NCI-H82 (cell line): ENCODE measurements around the gene IGSF11.
A peak's percentile ranks its signal among the peaks of the same experiment; 100 is the strongest.
"Not testable (repeated sequence)": the region's sequence is repeated elsewhere in the genome, so short reads cannot be mapped to it uniquely, and the experiment has no call there.

Source experiments
- DNase-seq: peaks from one replicate; lab custom pipeline; 2025; lab: John Stamatoyannopoulos, UW

IGSF11 gene

DNA sequence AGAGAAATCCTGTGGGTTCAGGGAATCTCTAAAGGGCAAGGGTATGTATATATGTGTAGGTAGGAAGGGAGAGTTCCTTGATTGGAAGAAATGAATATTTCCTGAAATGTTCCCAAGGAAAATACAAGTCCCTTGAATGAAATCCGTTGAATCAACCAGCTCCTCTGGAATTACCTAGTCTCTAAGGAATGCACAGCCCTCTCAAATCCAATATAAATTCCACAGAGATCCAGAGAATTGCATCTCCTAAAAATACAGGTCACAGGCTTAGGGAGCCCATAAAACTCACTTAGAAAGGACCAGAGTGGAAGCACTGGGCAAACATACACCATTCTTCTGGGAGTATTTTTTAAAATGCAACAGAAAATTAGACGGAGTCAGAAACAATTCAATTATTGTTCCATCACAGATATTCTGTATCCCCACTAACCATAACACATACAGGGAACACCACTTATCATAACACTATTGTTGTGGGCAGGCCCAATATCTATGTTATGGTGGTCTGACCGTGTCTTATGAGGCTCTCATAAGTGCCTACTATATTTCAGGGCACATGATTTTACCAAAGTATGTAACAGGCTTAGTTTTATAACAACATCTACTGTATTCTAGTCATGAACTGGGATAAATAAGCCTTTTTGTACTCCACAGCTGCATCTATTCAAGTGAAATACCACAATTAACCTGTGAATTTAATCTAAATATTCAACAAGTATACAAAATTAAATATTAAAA lies 43.7 kb downstream of the IGSF11 start:
- DNase-seq, result peak; percentile 63

DNA sequence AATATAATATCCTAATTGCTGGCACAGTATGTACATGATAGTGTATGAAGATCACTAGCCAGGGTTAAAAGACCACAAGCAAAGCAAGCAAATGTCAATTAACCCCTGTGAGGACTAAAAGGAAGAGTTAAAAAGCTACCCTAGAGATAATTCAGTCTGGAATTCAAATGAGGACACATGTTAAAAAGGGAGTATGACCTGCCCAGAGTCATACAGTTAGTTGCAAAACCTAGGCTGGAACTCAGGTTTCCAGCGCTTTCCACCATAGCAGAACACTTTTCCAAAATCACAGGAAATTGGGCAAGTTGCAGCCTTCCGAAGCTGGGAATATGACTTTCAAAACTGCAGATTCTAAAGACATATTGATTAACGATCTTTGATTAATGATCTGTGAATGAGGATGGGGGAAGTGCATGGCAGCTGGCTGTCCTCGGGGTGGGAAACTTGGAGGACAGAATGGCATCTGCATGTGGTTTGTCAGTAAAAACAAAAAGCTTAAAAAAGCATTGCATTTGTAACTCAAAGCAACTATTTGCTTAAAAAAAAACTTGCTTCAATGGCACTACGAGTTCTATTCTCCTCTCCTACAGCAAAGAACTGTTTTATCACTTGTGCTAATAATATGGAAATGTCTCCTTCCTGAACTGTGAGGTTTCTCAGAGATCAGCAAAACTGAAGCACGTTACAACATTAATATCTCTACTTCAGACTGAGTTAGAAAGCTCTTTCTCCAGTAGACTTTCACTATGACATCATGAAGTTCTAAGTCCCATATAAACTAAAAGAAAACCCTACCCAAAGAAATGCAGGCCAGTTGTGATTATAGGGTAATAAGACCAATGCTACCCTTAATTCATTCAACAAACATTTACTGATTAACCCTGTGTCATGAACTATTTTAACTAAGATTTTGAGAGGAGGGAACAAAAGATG lies 46.2 kb downstream of the IGSF11 start:
- peak; percentile 37 for DNase-seq

DNA sequence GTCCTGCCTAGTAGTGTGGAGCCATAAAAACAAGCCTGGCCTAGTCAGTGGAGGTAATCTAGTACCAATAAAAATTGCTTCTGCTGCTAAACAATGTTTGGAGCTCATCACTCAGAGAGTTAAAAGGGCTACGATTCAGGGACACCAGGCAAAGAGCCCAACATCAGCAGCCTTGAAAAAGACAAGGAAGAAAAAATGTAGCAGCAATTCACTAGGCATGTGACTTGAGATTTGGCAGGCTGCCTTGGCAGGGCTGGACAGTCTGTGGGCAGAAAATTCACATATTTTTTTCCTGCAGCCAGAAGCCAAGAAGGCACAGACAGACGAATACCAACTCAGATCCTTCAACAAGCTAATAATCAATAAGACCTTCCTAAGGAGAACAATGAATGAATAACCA lies 47.2 kb downstream of the IGSF11 start:
- no peak for DNase-seq

DNA sequence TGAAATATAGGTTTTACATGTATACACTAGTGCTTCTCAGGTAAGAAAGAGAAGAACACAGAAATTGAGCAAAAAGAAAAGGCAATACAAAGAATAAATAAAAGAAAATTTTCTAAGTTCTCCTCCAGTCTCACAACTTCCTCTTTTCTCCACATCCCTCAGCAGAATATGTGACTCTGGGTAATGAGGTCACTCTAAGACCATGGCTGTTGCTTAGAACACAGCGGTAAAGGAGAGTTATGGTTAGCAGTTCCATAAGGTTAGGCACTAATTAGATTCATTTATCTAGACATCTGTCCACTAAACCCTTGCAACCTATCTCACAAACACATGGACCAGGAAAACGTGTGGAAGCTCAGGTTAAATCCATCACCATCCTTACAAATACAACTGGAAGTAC lies 47.9 kb downstream of the IGSF11 start:
- DNase-seq, result peak; percentile 96

DNA sequence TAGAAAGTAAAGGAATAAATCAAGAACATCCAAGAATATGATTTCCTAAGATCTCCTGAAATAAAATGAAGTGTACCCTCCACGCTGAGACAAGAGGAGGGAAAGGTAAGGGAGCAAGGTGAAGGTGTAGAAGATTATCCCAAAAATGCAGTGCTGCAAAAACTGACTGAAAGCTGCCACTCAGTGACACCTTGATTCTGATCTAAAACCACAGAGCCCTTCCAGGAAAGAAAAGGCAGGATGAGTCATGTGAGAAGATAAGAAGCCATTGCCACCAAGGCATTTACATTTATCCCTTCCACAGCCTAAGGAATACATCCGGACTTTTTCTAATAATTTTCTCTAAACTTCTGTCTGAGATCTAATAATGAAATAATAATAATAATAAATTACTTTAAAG lies 49.9 kb downstream of the IGSF11 start:
- peak; percentile 31 for DNase-seq

DNA sequence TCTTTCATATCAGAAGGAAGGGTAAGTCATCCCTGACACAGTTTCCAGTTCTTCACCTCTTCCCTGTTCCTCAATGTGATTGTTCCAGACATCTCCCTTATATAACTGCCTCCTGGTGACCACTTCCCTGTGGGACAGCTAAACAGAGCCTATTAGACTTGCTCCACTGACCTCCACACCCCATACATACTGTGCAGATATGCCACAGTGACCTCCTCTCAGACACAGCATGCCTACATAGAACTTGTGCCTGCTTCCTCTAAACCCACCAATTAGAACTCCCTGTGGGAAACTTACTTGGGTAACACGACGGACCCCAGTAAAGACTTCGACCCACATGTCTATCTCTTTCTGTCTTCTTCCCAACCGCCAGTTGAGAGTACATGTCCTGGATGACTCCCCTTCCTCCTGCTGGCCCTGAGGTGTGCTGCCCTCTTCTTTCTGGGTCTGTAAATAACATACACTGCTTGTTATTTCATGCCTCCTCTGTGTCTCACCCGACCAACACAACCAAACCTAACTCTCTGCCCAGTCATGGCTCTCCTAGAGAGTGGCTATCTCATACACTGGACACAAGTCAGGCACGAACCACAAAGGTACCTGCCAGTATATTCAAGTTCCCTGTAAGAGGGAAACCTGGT lies 53.0 kb downstream of the IGSF11 start:
- no peak for DNase-seq

DNA sequence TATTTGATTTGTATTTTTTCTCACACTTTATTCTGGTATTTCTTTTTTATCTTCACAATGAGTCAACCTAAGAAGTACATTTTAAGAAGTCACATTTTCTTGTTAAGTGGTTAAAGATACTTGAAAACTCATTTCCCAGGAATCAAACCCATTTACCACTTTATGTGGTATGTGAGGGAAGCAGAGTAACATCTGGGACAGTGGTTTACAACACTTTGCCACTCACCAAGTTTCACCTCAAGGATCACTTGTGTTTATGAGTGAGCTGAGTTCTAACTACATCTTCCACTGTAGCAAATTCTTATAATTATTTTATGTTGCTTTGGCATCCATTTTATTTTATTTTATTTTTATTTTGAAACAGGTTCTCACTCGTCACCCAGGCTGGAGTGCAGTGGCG lies 53.8 kb downstream of the IGSF11 start:
- DNase-seq, result no peak

DNA sequence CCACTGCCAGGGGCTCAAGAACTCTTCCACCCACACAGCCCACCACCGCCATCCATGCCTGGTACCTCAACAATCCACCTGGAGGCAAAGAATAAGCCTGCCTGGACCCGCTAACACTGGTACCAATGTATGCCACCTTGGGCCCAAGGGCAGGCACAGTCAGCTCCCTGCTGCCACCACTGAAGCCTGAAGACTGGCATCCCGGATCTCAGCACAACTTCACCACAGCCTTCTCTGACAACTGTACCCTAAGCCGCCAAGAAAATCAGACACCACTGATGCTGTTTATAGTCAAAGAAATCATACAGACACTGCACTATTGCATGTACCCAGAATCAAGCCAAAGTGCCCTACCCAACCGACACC lies 56.3 kb downstream of the IGSF11 start:
- DNase-seq, result no peak

DNA sequence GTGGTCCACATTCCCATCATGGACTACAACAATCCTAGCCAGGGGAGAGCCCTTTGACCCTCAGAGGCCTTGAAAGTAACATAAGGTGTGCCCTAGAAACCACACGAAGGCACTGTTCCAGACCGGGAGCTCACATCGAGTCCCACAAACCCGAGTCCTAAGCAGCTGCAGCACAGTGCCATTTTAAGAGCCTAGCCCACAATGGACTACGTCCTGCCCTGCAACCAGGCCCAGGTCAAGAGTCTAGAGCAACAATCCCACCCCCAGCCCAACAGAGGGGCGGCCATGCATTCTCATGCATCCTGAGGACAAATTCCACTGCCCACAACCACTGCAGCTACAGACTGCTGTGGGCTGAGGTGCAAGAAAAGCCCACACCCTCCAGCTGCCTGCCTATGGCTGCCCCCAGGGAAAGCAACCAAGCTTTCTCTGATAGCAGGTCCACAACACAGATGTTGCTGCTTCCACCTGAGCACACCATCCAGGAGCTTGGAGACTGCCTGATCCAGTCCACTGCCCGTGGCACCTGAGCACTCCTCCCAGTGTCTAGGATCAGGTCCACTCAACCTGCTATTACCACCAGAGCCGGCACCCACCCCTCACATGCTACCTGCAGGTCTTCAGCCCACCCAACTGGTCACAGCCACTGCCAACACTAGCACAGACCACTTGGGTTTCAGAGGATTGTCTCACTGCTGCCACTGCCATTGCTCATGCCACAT lies 56.8 kb downstream of the IGSF11 start:
- no peak for DNase-seq

DNA sequence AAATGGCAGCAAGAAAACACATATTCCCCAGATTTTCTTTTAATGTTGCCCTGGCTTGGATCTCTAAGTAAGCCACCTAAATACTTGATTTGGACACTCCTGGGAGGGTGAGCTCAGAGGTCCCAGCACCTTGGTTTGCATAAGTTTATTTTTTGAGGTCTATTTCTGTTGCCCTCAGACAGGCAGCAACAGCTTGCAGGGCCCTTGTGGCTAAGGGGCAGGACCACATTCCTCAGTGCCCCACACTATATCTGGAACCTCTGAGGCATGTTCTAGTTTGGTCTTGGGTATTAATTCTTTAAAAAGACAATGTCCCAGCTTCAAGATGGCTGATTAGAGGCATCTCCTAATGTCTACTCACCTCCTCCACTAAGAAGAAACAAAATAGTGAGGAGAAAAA lies 57.5 kb downstream of the IGSF11 start:
- no peak for DNase-seq

DNA sequence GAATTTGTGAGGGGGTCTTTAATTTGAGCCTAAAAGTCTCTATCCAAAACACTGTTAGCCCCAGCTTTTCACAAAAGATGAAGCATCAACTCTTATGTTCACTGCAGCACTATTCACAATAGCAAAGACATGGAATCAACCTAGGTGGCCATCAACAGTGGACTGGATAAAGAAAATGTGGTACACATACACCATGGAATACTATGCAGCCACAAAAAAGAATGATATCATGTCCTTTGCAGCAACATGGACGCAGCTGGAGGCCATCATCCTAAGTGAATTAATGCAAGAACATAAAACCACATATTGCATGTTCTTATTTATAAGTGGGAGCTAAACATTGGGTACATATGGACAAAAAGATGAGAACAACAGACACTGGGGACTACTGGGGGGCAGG lies 59.2 kb downstream of the IGSF11 start:
- DNase-seq, result not testable (repeated sequence)

DNA sequence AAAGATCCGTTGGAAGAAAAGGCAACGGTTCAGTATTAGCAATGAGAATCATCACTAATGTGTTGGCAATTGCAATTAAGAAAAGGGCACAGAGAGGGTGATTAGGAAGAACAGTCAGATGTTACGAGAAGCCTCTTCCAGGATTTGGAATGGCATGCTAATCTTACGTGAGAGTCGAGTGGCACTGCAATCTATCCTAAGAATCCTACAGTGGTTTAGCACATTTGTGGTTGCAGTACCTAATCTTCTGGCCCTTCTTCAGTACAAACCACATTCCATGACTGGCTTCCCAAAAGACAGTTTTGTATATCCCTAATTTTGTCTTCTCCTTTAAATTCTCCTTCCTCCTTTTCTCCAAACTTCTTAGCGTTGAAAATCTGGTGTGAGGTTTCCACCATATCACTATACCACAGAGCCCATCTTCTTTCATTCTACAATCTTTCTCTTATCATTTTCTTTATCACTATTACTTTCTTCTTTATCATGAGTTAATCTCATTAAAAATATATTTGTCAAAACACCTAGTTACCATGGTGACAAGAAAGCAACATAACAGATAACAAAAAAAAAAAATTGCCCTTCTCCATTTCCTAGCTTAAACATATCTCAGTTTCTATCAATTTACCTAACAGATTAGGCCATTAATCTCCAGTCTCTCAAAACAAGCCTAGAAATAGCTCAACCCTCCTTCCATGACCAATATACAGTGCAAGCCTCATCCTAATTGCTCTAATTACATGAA lies 60.1 kb downstream of the IGSF11 start:
- peak; percentile 99 for DNase-seq

DNA sequence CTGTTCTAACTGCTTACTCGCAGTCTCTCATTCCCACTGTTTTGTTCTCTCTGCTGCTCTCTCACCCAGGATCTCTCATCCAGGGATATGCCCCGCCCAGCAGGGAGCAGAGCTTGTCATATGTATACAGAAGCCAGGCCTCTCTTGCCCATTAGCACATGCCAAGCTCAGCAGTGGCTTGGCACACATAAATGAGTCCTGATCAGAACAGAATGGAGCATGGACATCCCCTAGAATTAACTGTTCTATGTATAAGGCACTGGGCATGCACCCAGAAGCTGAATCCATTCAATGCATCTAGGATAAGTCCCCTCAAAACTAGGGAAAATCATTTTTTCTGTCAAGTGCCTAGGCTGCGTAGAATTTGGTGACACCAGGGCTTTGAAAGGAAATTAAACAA lies 61.6 kb downstream of the IGSF11 start:
- peak; percentile 39 for DNase-seq

DNA sequence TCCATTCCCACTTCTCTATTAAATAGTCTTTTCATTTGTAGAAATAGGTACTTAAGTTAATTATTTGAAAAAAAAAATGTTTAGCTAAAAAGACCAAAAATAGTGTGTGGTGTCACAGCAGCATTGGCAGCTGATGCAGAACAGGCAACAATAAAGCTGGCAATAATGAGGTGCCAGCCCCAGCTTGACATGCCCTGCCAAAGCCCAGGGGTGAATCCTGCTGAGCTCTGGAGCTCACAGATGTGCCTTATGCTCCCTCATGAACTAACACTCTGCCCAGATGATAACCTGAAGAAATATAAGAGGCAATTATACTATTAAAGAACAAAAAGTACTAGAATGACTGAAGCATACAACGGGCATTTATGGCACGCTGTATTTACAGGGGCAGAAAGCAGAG lies 63.8 kb downstream of the IGSF11 start:
- no peak for DNase-seq

DNA sequence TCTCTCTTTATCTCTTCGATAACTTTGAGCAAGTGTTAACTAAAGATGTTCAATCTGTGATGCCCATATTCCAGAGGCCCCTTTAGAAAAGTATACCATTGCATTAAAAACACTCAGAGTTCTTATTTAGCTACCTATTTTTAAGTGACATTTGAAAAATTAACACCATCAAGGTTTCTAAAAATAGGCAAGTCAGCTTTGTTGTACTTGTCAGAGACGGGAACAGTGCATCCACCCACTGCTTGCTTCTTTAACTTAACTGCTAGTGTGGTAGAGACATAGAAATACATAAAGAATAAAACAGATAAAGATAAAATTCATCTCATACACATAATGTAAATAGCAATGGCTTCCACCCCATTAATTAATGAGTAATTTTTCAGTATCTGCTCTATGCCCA lies 66.0 kb downstream of the IGSF11 start:
- DNase-seq, result no peak

DNA sequence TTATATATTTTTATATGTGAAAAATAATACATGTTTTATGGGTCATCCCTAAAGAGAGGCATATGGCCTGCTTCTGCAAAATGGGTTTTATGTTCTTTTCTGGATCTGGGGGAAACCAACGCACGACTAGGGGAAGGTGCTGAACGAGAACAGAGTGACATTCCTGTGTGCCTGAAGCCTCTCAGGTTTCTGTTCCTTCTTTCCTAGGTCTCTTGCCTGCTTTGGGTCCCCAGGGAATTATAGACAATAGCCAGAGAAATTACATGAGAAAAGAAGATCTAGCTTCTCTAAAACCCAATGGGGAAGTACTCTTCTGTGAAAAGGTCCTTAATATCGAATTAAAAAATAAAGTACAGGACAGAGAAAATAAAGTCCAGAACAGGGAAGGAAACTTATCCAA lies 66.5 kb downstream of the IGSF11 start:
- peak; percentile 71 for DNase-seq

DNA sequence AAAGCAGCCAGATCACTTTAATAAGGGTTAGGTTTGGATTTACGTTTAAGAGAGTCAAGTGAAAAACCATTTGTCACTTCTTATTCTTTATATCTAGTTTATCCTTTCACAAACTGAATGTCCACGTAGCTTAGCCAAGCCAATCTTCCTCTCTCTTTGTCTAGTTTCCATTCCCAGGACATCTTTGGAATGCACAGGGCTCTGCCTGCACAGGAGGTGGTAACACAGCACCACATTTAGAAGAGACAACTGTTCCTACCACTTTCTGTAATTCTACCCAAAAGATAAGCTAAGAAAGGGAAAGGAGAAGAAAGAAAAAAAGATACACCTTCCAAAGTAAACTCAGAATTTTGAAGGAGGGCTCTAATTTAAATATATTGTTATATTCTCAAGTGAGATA lies 67.9 kb downstream of the IGSF11 start:
- no peak for DNase-seq

DNA sequence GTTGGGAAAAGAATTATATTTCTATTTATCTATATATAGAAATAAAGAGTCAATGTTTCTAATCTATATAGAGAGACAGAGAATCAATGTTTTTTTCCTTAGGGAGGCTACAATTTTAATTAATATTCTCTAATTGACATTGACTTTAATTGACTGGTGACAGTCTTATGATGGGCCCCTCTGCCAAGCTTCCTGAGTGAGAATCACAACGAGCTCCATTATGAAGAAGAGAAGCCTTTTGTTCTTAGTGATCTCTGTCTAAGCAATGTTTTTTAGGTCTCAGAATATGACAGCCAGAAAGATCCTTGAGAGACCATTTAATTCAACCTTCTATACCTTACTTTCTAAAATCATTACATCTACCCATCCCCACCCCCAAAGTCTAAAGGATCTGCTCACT lies 70.9 kb downstream of the IGSF11 start:
- DNase-seq, result no peak

DNA sequence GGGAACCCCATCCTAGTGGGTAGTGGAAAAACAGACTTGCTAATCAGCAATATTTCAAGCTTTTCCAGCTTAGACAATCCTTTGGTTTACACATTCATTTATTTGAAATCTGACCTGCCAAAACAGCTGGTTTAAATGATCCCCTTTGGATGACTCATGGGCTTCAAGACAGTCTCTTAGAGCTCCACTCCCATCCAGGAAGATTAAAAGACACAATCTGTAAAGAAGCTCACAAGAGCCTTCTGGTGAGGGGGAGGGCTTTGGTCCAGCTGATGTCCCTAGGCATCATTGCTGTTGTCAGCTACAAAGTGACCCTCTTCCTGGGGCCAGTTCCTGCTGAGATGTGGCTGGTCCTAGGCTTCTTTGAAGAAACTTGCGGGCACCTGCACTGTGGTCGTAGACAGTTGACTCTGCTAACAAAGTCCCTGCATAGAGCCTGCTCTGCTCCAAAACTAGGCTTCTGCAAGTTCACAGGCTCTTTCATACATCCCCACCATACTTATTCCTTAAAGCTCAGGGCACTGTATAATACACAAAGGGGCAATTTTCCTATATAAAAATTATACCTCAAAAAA lies 73.7 kb downstream of the IGSF11 start:
- peak; percentile 99 for DNase-seq

DNA sequence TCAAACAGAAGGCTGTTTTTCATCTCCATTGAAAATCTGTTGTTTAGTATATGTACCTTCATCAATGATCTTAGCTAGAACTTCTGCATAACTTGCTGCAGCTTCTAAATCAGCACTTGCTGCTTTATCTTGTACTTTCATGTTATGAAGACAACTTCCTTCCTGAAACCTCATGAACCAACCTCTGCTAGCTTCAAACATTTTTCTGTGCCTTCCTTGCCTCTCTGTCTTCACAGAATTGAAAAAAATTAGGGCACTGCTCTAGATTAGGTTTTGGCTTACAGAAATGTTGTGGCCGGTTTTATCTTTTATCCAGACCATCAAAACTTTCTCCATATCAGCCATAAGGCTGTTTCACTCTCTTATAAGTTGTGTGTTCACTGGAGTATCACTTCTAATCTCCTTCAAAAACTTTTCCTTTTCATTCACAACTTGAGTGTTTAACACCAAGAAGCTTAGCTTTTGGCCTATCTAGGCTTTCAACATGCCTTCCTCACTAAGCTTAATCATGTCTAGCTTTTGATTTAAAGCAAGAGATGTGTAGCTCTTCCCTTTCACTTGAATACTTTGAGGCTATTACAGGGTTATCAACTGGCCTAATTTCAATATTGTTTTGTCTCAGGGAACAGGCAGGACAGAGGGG lies 78.6 kb downstream of the IGSF11 start:
- DNase-seq, result no peak

DNA sequence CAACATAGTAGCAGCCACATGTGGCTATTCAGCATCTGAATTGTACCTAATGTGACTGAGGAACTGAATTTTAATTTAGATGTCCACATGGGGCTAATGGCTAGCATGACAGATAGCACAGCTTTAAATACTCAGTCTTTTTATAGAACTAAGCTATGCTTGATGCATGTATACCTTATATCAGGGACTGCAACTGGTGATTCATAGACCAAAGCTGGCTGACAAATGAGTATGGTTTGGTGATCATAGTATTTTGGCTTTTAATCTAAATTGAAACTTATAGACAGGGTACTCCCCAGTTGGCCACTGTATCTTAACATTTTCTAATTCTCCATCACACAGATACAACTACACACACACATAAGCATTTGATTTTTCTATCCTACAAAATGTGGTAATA lies 83.6 kb downstream of the IGSF11 start:
- no peak for DNase-seq
